Measurements from ENCODE around the gene SLC12A9. TPM values are rescaled to one million over a fixed set of nuclear protein-coding genes. Genes with fewer than 3 reads are reported as not detected.

The SLC12A9 gene
- total and polyA plus RNA-seq, 2 of the 4 experiments (the other 2 are of a cell fraction): 4.5 to 16.2 TPM

DNA sequence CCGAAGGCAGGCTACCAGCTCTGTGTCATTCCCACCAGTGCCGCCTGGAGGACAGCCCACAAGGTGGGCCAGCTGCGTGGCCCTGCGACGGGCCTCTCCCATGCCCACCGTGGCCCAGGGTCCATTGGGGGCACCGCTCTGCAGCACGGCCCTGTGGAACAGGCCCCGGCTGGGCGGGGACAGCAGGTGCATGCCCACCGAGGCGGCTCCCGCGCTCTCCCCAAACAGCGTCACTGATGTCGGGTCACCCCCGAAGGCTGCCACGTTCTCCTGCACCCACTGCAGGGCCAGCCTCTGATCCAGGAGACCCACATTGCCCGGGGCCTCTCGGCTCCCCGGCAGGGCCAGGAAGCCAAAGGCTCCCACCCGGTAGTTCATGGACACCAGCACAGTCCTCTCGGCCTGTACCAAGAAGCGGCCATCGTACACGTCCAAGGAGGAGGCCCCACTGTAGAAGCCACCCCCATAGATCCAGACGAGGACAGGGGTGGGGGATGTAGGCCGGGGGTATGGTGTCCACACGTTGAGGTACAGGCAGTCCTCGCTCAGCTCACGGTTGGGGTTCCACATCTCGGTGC lies 40.9 kb downstream of the SLC12A9 start:
- CTCF ChIA-PET: no interaction called here
- intact Hi-C loops (cut with micrococcal nuclease): no loop called here

More for the DNA sequence above, 40.9 kb downstream of the SLC12A9 start:
- Histone ChIP-seq H2BK15ac (ENCODE audit: low read depth, low read length) (no peak overlapping the region), H3K9me1 (ENCODE audit: insufficient read depth, low read length) (peaks cover 3% of the 10 kb centered on the region; the same call in 1 of the 2 replicates), H2BK120ac (ENCODE audit: low read depth, low read length) (no peak overlapping the region), H3K18ac (ENCODE audit: low read depth, low read length) (no peak overlapping the region), H4K5ac (ENCODE audit: low read depth, low read length) (no peak overlapping the region), H2AK5ac (ENCODE audit: low read depth, low read length) (0 out of 2 replicates have a peak overlapping the region, but pooled peaks have one; percentile 9), H3K14ac (replicated peaks; ENCODE audit: low read depth, low read length) (no peak overlapping the region), H2BK5ac (ENCODE audit: low read depth, low read length, poor library complexity, severe bottlenecking) (no peak overlapping the region), H2AK9ac (replicated peaks; ENCODE audit: low read depth, low read length, poor library complexity) (no peak overlapping the region), H3K9ac (ENCODE audit: low read depth, low read length) (no peak overlapping the region), H4K8ac (ENCODE audit: low read depth in 2 of 2, low read length in 2 of 2) (no peak overlapping the region), H2BK20ac (ENCODE audit: low read depth, low read length) (no peak overlapping the region), H3K36me3 (ENCODE audit: control insufficient read depth, insufficient read depth, low read length) (peaks cover 4% of the 10 kb centered on the region), H3K79me1 (ENCODE audit: low read depth in 1 of 2, low read length in 2 of 2) (peaks cover under 1 to 5% of the 10 kb centered on the region in 2 experiments; a peak in 3 of 4 replicates), H3K4me3 (ENCODE audit: insufficient read depth, low read depth, low read length) (no peak overlapping the region), H3K9me3 (ENCODE audit: control insufficient read depth, insufficient read depth, low read length) (peaks cover 2% of the 10 kb centered on the region; the same call in 1 of the 2 replicates), H3K4me1 (ENCODE audit: control insufficient read depth, insufficient read depth, low read length) (peaks cover 11% of the 10 kb centered on the region), H3K27ac (ENCODE audit: insufficient read depth, low read length) (no peak overlapping the region), H3K56ac (ENCODE audit: extremely low read depth, insufficient read depth, low read length) (no peak overlapping the region), H4K91ac (ENCODE audit: insufficient read depth, low read depth, low read length) (no peak overlapping the region), H2AFZ (replicated peaks; ENCODE audit: low read length, poor library complexity) (no peak overlapping the region), H3K4me2 (ENCODE audit: low read depth, low read length) (no peak overlapping the region), H3K23ac (ENCODE audit: low read depth, low read length) (no peak overlapping the region), H3K4ac (ENCODE audit: low read depth, low read length) (no peak overlapping the region), H3K27me3 (ENCODE audit: control insufficient read depth, insufficient read depth, low read length) (peaks cover 30% of the 10 kb centered on the region), H4K20me1 (ENCODE audit: insufficient read depth, low read length) (peaks cover 10% of the 10 kb centered on the region; the same call in 1 of the 2 replicates)
- DNase-seq: no peak
- in situ Hi-C loops (cut with MboI; ENCODE audit: low sequenced_read_pairs) (loop anchor here (5.0 to 10.0 kb wide), 2 partner anchors 164 to 391 kb away; no protein-coding TSS in a partner anchor), dilution Hi-C loops (cut with HindIII; ENCODE audit: low sequenced_read_pairs, unreplicated experiment) (no loop called here)
- POLR2A ChIA-PET (ENCODE audit: unreplicated experiment): no interaction called here
- TF ChIP-seq SMC3 (IDR thresholded peaks at IDR 0.05; ENCODE audit: low read depth, low read length) (no peak), RCOR1 (IDR thresholded peaks at IDR 0.05; ENCODE audit: insufficient replicate concordance, low read length) (no peak), NFE2L2 (IDR thresholded peaks at IDR 0.05; ENCODE audit: low read depth, low read length) (no peak), POLR2A (IDR thresholded peaks at IDR 0.05; ENCODE audit: low read depth, low read length) (no peak)
- WGBS, 2 experiments (ENCODE audit: extremely low coverage in 2 of 2, insufficient read length in 1 of 2): 98% methylated on average over 12 of the region's 32 CpGs; no CpG with 5 or more reads in 1 of the 2 experiments
- ATAC-seq (ENCODE audit: low read depth): no peak
- BruUV-seq (replicated peaks): no TSS peak

Data from IMR-90 (cell line).